ENCODE measurements around the gene EDAR.

DNA sequence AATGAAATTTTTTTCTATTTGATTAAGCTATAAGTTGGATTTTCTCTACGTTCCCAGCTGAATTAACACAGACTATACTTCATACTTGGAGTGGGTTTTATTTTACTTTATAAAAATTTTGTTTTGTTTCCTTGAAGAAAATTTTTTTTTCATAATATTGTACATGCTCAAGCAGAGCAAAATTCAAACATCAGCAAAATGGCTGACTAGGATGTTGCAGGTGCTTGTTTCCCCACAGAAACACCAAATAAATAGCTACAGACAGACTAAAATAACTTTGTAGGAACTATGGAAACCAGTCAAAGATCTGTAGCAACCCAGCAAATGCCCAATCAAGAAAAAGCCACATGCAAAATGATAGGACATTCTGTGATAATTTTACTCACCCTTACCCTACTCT, 120.1 kb downstream of the EDAR start:
- TF ChIP-seq, protein P1, sequence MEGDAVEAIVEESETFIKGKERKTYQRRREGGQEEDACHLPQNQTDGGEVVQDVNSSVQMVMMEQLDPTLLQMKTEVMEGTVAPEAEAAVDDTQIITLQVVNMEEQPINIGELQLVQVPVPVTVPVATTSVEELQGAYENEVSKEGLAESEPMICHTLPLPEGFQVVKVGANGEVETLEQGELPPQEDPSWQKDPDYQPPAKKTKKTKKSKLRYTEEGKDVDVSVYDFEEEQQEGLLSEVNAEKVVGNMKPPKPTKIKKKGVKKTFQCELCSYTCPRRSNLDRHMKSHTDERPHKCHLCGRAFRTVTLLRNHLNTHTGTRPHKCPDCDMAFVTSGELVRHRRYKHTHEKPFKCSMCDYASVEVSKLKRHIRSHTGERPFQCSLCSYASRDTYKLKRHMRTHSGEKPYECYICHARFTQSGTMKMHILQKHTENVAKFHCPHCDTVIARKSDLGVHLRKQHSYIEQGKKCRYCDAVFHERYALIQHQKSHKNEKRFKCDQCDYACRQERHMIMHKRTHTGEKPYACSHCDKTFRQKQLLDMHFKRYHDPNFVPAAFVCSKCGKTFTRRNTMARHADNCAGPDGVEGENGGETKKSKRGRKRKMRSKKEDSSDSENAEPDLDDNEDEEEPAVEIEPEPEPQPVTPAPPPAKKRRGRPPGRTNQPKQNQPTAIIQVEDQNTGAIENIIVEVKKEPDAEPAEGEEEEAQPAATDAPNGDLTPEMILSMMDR (IDR thresholded peaks at IDR 0.05) = no peak
- TF ChIP-seq POLR2A (IDR thresholded peaks at IDR 0.05) = no peak
- no peak for TF ChIP-seq POLR2AphosphoS5 (IDR thresholded peaks at IDR 0.05)
- no peak for TF ChIP-seq EP300 (IDR thresholded peaks at IDR 0.05)

Measured in stomach (tissue), 4 donors.